ENCODE results near the gene SORCS2. TPM values are rescaled to one million over a fixed set of nuclear protein-coding genes. Genes with fewer than 3 reads are reported as not detected.

The SORCS2 gene
- polyA plus RNA-seq, 3 donors, result 0.46 to 0.55 TPM; not detected in 1

GRCh38 chr4:7429069-7429416, 236.7 kb downstream of the SORCS2 start:
- Mint-ChIP-seq H3K27ac (no peak overlapping the region), H3K9me3 (no peaks in the 10 kb centered on the region), H3K4me3 (no peak overlapping the region), H3K4me1 (no peaks in the 10 kb centered on the region), H3K36me3 (no peaks in the 10 kb centered on the region), H3K27me3 (ENCODE audit: low read depth in 3 of 3) (peaks cover 2 to 4% (median 2%) of the 10 kb centered on the region in 3 donors)
- WGBS (ENCODE audit: insufficient coverage), result 84% methylated on average over 7 of the region's 9 CpGs
- Histone ChIP-seq H3K4me2 (replicated peaks; ENCODE audit: extremely low read depth, low read length, poor library complexity, severe bottlenecking) (no peak overlapping the region), H3K36me3 (replicated peaks in 1 of 2; ENCODE audit: control insufficient read depth in 1 of 2, insufficient read depth in 2 of 2, low read length in 2 of 2) (no peaks in the 10 kb centered on the region), H3K9ac (ENCODE audit: insufficient read depth, low read length, poor library complexity, severe bottlenecking) (no peak overlapping the region), H3K4me3 (replicated peaks in 1 of 3; ENCODE audit: low read depth in 2 of 3, low read length in 3 of 3) (no peak overlapping the region), H3K4me1 (ENCODE audit: control insufficient read depth in 1 of 2, insufficient read depth in 2 of 2, low read length in 2 of 2) (no peaks in the 10 kb centered on the region), H3K27me3 (ENCODE audit: control insufficient read depth in 2 of 2, insufficient read depth in 2 of 2, low read length in 2 of 2) (no peaks in the 10 kb centered on the region), H3K79me2 (ENCODE audit: insufficient read depth, low read length) (no peaks in the 10 kb centered on the region), H2AFZ (ENCODE audit: insufficient read depth, low read depth, low read length, poor library complexity, severe bottlenecking) (no peak overlapping the region), H3K9me3 (replicated peaks in 1 of 2; ENCODE audit: control insufficient read depth in 1 of 2, insufficient read depth in 1 of 2, low read length in 2 of 2) (no peaks in the 10 kb centered on the region), H4K20me1 (ENCODE audit: insufficient read depth, low read length) (no peaks in the 10 kb centered on the region), H3K27ac (ENCODE audit: low read depth in 1 of 2, low read length in 2 of 2) (no peak overlapping the region)
- TF ChIP-seq CTCF (IDR thresholded peaks at IDR 0.05), result no peak
- intact Hi-C loops (cut with micrococcal nuclease), result no loop called here
- no peak for DNase-seq

- no peaks in the 10 kb centered on the region for H3K4me1 ChIP-seq (ENCODE audit: control insufficient read depth in 1 of 2, insufficient read depth in 2 of 2, low read length in 2 of 2)
- Mint-ChIP-seq H3K4me1 (no peaks in the 10 kb centered on the region), H3K9me3 (no peaks in the 10 kb centered on the region), H3K27me3 (ENCODE audit: low read depth in 3 of 3) (peaks cover 2 to 4% (median 2%) of the 10 kb centered on the region in 3 donors), H3K36me3 (no peaks in the 10 kb centered on the region), H3K4me3 (no peak overlapping the region), H3K27ac (no peak overlapping the region)
- H3K27me3 ChIP-seq (ENCODE audit: control insufficient read depth in 2 of 2, insufficient read depth in 2 of 2, low read length in 2 of 2), result no peaks in the 10 kb centered on the region
- H4K20me1 ChIP-seq (ENCODE audit: insufficient read depth, low read length), result no peaks in the 10 kb centered on the region
- no peaks in the 10 kb centered on the region for H3K9me3 ChIP-seq (replicated peaks in 1 of 2; ENCODE audit: control insufficient read depth in 1 of 2, insufficient read depth in 1 of 2, low read length in 2 of 2)
- H2AFZ ChIP-seq (ENCODE audit: insufficient read depth, low read depth, low read length, poor library complexity, severe bottlenecking), result no peak overlapping the region
- WGBS (ENCODE audit: insufficient coverage), result 80% methylated on average over 14 of the region's 17 CpGs
- TF ChIP-seq CTCF (IDR thresholded peaks at IDR 0.05), result no peak
- no peak for DNase-seq
- intact Hi-C loops (cut with micrococcal nuclease), result no loop called here
- H3K36me3 ChIP-seq (replicated peaks in 1 of 2; ENCODE audit: control insufficient read depth in 1 of 2, insufficient read depth in 2 of 2, low read length in 2 of 2), result no peaks in the 10 kb centered on the region
- no peak overlapping the region for H3K4me2 ChIP-seq (replicated peaks; ENCODE audit: extremely low read depth, low read length, poor library complexity, severe bottlenecking)
- no peak overlapping the region for H3K4me3 ChIP-seq (replicated peaks in 1 of 3; ENCODE audit: low read depth in 2 of 3, low read length in 3 of 3)
- H3K9ac ChIP-seq (ENCODE audit: insufficient read depth, low read length, poor library complexity, severe bottlenecking), result no peak overlapping the region
- H3K79me2 ChIP-seq (ENCODE audit: insufficient read depth, low read length), result no peaks in the 10 kb centered on the region
- no peak overlapping the region for H3K27ac ChIP-seq (ENCODE audit: low read depth in 1 of 2, low read length in 2 of 2)
Observed at GRCh38 chr4:7429601-7430078, 237.3 kb downstream of the SORCS2 start.

All from CD14-positive monocyte (primary cell).